Right renal cortex interstitium (tissue), 3 donors: Measurements from ENCODE around the gene ASB2. TPM values are rescaled to one million over a fixed set of nuclear protein-coding genes. Genes with fewer than 3 reads are reported as not detected.

ENCODE experiments used
- DNase-seq, 3 donors: peaks; one replicate each; pipeline ENCODE4 v3.0.0-alpha.2; 2013; ENCODE audit warnings: low read depth in 3 of 3, low spot score in 2 of 3
- polyA plus RNA-seq, 3 donors: library from polyadenylated mRNA; unstranded; fragments of 120-200 nt; gene quantifications; one replicate each; pipeline ENCODE4 v1.2.1, GENCODE V29; 2013; ENCODE audit not compliant: insufficient read length in 3 of 3

Gene ASB2
- polyA plus RNA-seq, 3 donors: 0.24 to 0.42 (median 0.24) TPM

DNA sequence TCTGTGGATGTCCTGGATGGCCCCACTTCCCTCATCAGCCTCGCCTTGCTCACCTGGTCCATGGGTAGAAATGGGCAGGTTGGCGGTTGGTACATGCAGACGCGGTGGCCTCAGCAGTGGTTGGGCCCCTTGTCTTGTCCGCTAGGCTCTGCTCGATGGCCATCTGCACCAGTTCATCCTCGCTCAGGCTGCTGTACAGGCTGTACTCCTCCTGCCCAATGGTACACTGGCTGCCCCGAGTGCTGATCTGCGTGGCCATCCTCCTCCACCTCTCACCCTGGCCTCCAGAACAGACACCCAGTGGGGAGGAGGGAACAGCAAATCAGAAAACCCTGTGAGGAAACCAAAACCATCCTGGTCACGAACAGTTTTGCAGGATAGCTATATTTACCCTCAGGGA, 12.1 kb downstream of the ASB2 start:
- DNase-seq: no peak

DNA sequence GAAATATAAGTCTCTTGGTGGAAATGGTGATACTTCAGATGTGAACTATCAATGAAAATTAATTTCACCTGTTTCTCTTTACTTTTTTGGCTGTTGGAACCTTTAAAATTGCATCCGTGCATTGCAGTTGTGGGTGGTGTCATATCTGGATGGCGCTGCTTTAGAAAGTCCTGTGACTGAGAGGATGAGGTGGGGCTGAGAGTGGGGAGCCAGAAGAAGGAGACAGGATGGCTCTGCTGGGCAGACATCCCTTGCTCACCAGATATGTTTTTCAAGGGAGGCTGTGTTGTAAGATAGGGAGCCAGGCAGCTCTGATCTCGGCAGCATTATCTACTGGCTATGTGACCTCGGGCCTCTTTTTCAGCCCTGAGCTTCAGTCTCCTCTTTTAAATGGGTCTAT, 12.7 kb downstream of the ASB2 start:
- DNase-seq: no peak

DNA sequence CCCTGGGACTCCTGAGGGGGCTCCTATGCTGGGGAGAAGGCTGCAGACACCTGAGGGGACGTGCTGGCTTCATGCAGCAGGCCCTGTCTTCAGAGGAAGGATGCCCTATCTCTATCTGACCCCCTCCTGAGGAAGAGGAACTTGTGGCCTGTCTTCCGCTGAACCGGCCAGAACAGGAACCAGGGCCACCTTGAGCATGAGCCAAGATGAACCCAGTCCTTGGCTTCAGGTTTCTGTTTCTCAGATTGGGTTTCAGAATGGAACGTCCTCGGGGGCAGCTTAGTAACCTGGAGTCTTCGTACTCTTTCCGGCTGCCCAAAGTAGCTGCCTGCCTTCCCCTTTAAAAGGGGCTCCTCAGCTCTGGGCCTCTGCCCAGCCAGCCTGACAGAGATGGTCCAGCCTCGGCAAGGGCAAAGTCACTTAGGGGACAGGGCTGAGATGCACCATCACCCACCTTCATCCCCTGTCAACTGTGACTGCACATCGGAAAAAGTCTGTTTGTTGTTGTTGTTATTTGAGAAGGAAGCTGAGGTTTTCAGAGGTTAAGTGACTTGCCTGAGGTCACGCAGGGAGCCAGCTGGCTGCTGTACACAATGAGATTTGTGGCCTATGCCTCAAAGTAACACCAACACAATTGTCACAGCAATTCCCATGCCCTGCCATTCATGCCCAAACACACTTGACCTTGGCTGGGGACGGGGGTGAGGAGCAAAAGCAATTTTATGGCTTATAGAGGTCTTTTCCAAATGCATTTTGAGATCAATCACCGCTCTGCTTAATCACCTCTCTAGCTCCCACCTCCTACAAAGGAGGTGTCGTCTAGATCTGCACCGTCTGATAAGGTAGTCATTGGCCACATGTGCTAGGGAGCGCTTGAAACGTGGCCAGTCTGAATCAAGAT, 13.4 kb downstream of the ASB2 start:
- DNase-seq: no peak

DNA sequence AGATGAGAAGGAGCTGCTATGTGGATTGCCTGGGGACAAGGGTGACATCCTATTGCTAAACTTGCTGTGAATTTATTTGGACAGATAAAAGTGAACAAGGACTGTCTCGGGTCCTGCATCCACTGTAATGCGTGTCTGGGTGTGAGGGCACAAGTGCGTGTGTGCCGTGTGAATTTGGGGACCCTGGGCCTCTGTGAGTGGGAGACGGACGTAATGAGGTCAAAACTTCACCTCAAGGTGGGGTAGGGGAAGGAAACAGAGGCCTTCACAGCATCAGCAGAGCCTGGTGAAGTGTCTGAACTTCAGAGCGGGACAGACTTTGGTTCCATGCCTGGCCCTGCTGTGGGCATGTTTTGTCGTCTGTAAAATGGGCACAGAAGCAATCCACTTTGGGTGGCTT, 14.8 kb downstream of the ASB2 start:
- no peak for DNase-seq

DNA sequence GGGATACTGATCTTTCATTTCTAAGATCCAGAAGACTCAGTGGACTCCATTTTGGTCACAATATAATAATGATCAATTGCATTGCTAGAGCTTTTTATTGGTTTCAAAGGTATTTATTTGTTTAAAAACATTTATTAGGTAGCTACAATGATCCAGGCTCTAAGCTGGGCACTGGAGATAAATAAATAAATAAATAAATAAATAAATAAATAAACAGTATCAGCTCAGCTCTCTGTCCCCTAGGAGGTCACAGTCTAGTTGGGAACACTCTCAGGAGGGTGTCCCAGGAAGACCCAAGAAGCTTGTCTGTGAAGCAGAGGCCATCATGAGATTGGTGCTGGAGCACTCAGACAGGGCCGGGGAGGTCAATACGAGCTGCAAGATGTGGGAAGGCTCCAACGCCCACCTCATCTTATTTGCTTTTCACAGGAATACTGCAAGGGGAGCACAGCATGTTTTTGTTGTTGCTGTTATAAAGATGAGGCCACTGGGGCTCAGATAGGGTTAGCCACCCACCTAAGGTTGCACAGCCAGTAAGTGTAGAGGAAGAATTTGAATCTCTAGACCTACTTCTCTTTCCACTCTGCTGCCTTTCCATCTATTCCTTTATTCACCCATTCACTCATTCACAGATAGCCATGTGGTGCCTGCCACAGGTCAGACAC, 15.5 kb downstream of the ASB2 start:
- no peak for DNase-seq

DNA sequence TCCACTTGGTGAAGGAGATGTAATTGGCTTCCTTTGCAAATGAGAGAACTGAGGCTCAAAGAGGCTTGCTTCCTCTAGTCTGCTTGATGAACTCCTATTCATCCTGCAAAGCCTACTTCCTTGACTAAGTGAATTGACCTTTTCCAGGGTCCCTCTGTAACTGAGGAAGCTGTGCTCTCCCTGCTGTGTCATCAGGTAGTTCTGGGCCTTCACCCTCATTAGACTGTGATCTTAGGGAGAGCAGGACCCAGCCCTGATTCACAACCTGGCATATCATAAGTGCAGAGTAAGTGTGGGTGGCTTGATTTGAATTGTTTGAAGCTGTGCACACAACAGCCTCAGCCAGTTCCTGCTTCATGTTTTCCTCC, 16.3 kb downstream of the ASB2 start:
- DNase-seq: no peak

DNA sequence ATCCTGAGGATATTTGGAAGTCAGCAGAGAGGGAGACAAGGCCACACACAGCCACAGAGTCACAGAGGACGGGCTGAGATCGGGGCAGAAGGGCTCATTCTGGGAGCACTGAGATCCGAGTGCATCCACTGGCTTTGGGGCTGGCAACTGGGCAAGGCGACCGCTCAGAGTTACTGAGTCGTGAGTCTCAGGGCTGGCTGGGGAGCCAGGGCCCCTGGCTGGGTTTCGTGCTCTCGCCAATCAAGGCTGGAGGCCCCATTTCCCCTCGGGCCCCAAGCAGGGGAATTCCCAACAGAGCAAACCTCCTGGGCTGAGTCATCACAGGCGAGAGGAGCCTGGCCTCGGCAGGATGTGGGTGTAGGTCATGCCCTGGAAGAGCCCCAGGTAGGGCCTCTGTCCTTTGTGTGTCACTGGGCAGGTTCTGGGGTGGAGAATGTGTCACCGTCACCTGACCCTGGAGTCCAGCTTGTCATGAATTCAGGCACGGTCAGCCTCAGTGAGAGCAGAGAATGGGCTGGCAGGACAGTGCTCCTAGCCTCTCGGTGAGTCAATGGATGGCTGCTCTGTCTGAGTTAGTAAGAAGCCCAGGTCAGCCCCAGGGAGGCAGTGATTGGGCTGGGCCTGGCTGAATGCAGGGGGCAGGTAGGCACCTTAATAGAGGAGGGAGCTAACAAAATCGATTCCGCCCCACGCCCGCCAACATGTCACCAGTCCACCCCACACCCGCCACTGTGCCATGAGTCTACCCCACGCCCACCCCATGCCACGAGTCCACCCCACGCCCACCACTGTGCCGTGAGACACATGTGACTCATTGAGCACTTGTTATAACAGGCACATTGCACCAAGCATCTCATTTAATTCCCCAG, 16.9 kb downstream of the ASB2 start:
- DNase-seq: no peak

- no peak for DNase-seq
Measured at GRCh38 chr14:93958567-93959238, 17.7 kb downstream of the ASB2 start.

DNA sequence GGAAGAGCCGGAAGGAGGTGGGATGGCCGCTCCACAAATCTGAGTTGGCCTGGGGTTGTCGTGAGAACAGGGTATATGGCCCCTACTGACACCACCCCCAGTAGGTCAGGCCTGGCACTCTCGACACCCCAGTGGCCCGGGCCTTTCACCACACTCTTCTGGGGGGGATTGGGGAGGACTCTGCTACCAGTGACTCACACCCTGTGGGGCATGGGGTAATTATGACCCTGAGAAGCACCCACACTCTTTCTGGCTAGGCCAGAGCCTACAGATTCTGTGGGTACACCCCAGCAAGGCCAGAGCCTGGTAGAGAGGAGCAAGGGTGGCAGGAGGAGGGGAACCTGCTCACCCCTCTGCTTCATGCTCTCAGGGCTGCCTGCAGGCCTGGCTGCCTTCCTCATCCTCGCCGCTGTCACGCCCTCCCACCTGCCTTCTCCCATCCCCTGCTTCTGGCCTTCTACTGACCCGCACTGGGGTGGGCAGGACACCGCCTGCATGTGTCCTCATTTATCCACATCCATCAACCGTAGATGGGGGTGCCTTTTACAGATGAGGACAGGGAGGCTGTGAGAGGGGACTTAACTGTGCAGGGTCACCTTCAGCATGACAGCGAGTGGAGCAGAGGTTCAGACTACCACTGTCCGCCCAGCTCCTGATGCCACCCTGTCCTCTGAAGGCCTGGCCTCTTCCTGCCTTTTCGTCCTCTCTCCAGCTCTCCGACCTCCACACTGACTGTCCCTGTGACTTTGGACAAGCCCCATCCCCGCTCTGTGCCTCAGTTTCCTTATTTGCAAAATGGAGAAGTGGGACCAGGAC, 18.4 kb downstream of the ASB2 start:
- DNase-seq: no peak

DNA sequence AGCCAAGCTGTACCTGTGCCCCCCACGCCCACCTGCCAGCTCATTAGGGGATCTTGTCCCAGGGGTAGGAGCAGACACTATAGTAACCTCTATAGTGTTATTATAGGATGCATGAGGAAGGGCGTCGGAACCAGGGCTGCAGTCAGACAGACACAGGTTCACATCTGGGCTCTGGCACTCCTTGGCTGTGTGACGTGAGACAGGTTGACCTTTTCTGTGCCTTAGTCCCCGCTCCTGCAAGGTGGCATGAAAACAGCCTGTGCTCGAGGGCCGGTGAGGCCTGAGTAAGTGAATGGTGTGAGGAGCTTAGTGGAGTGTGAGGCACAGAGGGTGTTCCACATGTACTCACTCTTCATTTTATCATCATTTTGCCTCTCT, 19.0 kb downstream of the ASB2 start:
- no peak for DNase-seq

- no peak for DNase-seq
Measured at GRCh38 chr14:93956514-93957332, 19.6 kb downstream of the ASB2 start.

DNA sequence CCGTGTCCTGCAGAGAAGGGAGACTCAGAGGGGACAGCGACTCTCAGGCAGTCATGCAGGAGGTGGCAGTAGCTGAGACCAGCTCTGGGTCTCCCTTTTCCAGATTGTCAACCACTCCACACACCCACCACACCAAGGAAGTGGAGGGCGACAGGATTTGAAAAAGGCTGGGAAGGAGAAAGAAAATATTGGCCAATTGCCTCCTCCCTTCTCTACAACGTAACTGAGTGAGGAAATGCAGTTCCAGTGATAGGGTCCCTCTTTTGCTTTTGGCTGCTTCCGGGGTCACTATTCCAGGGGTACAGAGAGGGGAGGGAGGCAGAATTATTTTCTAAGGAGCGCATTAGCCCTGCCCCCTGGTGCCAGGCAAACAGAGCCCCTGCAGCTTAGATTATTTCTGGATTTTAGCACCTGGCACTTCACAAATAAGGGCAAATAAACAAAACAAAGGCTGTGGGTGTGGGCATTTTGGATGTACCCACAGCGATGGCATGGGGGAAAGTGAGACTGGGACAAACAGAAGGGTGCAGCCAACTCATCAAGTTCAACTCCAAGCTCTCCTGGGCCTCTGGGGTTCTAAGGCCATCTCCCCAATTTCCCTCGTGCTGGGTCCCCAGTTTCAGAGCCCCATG, 20.4 kb downstream of the ASB2 start:
- no peak for DNase-seq

DNA sequence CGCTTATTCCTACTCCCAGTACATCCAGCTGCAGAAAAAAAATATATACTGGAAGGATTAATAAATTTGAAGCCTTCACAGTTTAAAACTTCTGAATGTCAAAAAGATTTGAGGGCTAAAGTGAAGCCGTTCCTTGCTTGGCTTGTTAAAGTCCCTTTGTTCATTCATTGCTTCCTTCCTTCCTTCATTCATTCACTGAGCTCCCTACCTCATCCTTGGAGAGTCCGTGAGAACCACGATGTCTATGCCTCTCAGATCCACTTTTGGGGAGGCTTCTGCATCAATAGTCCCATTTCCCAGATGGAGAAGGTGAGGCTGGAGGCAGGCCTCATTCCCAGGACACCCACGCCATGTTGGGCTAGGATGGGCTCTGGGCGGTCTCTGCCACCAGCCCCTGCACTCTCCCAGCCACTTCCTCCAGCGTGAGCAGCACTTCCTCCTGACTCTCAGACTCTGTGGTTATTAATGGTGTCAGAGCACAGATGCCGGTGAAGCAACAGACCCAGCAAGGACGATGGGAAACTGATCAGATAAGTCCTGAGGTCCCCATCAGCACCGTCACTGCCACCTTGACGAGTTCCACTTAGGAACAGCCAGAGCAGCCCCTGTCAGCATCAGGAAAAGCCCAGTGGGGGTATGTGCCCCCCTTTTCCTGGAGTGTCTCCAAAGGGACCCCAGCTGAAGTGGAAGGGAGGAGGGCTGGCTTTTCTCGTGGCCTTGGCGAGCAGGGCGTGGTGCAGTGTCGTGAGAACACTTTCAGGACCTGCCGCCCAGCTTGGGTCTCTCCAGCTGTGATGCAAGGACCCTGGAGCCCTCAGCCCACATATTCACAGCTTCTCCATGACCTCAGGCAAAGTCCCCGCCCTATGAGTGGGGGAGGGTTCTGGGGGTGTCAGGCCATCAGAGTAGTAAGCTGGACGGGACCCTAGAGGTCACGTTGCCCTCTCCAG, 21.2 kb downstream of the ASB2 start:
- no peak for DNase-seq

DNA sequence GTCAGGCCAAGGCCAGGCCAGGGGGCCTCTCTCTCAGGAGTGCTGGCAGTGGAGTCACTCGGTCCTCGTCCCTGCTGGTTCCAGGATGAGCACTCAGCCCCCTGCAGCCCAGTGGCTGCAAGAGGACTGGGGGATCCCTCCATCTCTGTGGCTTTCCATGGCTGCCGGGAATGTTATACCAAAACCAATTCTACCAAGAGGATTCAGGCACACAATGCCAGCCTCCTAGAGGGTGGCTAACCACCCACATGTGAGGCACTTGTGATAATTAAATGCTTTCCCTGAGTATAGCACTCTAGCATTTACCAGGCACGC, 21.9 kb downstream of the ASB2 start:
- DNase-seq: no peak

DNA sequence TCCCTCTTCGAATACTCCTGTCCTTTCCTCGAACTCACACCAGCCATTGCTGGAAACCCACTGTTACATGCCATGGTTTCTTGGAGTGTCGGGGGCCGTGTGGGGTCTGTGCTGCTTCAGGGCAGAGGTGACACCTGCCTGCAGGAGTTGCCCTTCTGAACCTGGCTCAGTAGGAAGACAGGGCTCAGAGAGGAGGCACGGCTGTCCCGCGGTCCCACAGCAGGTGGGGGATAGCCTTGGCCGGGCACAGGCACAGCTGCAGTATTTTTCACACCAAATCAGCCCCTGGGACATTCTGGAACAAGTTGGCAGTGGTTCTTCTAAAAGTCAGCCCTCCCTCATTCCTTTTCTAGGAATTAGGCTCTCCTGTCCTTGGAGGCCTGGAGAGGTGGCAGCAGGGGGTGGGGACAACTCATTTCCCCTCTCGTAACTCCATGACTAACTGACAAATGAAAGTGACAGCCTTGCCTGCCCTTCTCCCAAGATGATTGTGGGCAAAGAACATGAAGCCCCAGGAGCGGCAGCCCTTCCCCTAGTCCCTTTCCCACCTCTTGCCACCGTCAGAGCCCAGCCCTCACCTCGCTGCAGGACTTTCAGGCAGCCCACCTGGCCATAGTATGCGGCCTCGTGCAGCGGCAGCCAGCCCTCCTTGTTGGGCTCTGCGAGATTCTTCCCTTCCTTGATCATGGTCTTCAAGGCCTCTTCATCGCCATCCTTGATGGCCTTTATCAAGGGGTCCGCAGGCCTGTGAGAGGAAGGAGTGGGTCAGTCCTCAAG, 22.4 kb downstream of the ASB2 start:
- DNase-seq: no peak

DNA sequence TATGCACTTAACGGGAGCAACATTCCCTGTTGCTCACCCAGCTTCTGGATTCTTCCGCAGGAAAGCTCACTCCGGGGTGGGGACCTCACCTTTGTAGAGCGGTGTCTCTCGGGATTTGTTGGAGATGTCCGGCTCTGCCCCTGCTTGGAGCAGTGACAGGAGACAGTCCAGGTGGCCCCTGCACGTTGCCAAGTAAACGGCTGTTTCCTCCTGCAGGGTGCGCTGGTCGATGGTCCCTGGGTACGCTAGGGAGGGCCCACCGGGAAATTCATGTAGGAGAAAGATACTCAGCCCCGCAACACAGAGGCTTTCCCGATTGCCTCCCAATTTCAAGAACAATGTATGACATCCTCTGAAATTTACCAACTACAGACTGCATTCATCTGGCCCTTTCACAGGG, 23.1 kb downstream of the ASB2 start:
- DNase-seq: no peak

DNA sequence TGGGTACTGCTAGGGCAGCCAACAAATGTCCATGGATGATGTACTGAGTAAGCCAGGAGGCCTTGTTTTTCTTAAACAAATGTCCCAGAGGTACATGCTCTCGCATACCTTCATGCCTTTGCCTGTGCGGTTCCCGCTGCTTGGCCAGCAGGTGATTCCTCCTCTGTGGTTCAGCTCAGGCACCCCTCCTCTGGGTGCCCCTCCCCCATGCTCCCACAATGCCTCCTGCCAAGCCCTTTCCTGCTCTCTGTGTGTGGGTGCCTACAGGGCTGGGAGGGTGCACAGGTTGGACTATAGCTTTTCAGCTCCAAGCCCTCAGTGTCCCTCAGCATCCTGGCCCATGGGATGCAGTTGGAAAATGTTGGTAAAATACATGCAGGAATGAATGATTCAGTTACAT, 23.5 kb downstream of the ASB2 start:
- DNase-seq: no peak
